Subcutaneous abdominal adipose tissue (tissue), 5 donors: ENCODE data around the gene MYT1.

Source experiments
- H3K27ac ChIP-seq: one replicate; pipeline ENCODE4 v1.7.0; 2013; ENCODE audit warnings: low read depth, mild to moderate bottlenecking, inconsistent platforms, low read length, moderate library complexity
- H3K27me3 ChIP-seq, 5 donors: one replicate each; pipeline ENCODE4 v1.7.0; 2013; ENCODE audit warnings: low read length in 5 of 5, inconsistent platforms in 1 of 5; ENCODE audit not compliant: control insufficient read depth in 5 of 5, insufficient read depth in 4 of 5
- H3K36me3 ChIP-seq, 5 donors: one replicate each; pipeline ENCODE4 v1.7.0; 2013; ENCODE audit warnings: low read length in 5 of 5; ENCODE audit not compliant: control insufficient read depth in 5 of 5, insufficient read depth in 5 of 5
- H3K4me1 ChIP-seq, 5 donors: one replicate each; pipeline ENCODE4 v1.7.0; 2013; ENCODE audit warnings: low read length in 5 of 5, mild to moderate bottlenecking in 3 of 5, moderate library complexity in 1 of 5; ENCODE audit not compliant: control insufficient read depth in 5 of 5, insufficient read depth in 5 of 5
- H3K4me3 ChIP-seq, 5 donors: one replicate each; pipeline ENCODE4 v1.7.0; 2013; ENCODE audit warnings: low read length in 5 of 5, low read depth in 1 of 5
- H3K9ac ChIP-seq, 5 donors: one replicate each; pipeline ENCODE4 v1.7.0; 2013; ENCODE audit warnings: low read length in 5 of 5, mild to moderate bottlenecking in 4 of 5, moderate library complexity in 3 of 5
- H3K9me3 ChIP-seq, 5 donors: one replicate each; pipeline ENCODE4 v1.7.0; 2013; ENCODE audit warnings: low read length in 5 of 5; ENCODE audit not compliant: control insufficient read depth in 5 of 5
- donor health status: healthy.
- donor health status: healthy.
- donor health status: healthy.
- donor health status: healthy.
- donor health status: healthy.

Gene MYT1

DNA sequence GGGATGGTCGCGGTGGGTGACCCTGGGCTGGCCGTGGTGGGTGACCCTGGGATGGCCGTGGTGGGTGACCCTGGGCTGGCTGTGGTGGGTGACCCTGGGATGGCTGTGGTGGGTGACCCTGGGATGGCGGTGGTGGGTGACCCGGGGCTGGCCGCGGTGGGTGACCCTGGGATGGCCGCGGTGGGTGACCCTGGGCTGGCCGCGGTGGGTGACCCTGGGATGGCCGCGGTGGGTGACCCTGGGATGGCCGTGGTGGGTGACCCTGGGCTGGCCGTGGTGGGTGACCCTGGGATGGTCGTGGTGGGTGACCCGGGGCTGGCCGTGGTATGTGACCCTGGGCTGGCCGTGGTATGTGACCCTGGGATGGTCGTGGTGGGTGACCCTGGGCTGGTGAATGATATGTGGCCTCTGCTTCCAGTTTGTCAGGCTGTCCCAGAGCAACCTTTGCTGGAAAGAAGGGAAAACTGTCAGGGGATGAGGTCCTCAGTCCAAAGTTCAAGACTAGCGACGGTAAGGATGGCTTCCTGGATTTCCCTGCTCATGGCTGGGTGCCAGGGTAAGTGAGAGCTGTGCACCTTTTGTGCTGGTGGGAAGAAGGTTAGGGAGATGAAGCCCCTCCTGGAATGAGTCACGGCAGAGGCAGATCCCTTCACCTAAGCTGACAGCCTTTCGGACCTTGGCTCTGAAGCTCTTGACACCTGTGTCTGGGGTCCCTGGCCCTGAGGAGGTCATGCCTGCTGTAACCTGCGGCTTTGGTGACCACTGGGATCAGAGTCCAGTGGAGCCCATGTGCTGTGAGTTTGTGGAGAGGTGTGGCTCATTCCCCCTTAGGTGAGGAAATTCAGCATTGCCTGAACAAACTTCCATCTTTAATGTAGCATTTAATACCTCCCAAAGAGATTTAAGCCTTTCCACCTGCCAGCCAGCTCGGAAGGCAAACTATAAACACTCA, 72.2 kb downstream of the MYT1 start:
- Histone ChIP-seq H3K4me1 (peaks cover 0 to 12% (median 7%) of the 10 kb centered on the region in 5 donors), H3K36me3 (no peaks in the 10 kb centered on the region), H3K4me3 (no peak overlapping the region), H3K27ac (no peak overlapping the region), H3K9ac (no peak overlapping the region), H3K27me3 (no peaks in the 10 kb centered on the region), H3K9me3 (no peaks in the 10 kb centered on the region)

DNA sequence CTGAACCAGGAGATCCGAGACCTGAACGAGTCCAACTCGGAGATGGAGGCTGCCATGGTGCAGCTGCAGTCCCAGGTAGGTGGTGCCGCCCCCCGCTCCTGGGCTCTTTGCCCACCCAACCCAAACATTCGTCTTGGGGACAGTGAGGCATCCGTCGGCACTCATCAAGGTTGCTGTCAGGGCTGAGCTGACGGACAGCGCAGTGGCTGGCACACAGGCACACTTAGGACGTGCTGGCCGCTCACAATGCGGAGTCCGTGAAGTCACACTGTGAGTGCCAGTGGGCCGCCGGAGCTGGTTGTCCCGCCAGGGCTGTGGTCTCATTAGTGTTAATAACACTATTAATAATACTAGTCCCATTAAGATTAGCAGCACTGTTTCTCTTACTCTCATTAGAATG, 73.1 kb downstream of the MYT1 start:
- Histone ChIP-seq H3K27me3 (no peaks in the 10 kb centered on the region), H3K9ac (no peak overlapping the region), H3K4me3 (no peak overlapping the region), H3K9me3 (no peaks in the 10 kb centered on the region), H3K4me1 (peaks cover 0 to 12% (median 7%) of the 10 kb centered on the region in 5 donors), H3K36me3 (no peaks in the 10 kb centered on the region), H3K27ac (no peak overlapping the region)

GRCh38 chr20:64238115-64238825, 74.0 kb downstream of the MYT1 start:
- Histone ChIP-seq H3K27ac (no peak overlapping the region), H3K9me3 (no peaks in the 10 kb centered on the region), H3K36me3 (no peaks in the 10 kb centered on the region), H3K4me3 (no peak overlapping the region), H3K9ac (no peak overlapping the region), H3K4me1 (peaks cover 0 to 9% (median 4%) of the 10 kb centered on the region in 5 donors), H3K27me3 (no peaks in the 10 kb centered on the region)

DNA sequence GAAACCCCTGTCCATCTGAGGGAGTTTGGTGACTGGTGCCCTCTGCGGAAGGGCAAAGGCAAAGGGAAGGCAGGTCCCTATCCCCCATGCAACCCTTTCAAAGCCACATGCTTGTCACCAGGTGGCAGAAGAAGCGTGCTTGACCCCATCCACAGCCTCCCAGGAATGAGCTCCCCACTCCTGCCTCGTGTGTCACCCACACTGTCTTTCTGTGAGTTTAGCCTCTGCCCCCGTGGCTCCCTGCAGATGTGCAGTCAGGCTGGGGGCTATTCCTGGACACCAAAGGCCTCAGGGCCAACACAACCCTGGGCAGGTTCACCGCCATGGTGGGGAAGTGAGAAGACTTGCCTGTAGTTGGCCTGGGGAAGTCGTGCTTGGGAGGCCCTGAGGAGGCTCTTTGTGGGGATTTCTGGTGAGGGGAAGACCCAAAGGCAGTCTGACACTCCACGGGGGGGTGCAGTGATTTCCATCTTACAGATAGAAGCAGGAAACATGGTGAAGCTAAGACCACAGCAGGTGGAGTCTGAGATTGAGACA, 74.7 kb downstream of the MYT1 start:
- no peak overlapping the region for H3K9ac ChIP-seq

GRCh38 chr20:64239449-64240242, 75.4 kb downstream of the MYT1 start:
- Histone ChIP-seq H3K9ac (no peak overlapping the region), H3K9me3 (no peaks in the 10 kb centered on the region), H3K27me3 (no peaks in the 10 kb centered on the region), H3K4me3 (no peak overlapping the region), H3K4me1 (no peaks in the 10 kb centered on the region), H3K36me3 (no peaks in the 10 kb centered on the region), H3K27ac (no peak overlapping the region)

More for the DNA sequence above, 74.7 kb downstream of the MYT1 start:
- no peak overlapping the region for H3K4me3 ChIP-seq
- no peak overlapping the region for H3K27ac ChIP-seq
- H3K4me1 ChIP-seq, result peaks cover 0 to 4% (median 0%) of the 10 kb centered on the region in 5 donors
- H3K9me3 ChIP-seq, result no peaks in the 10 kb centered on the region
- H3K36me3 ChIP-seq, result no peaks in the 10 kb centered on the region
- no peaks in the 10 kb centered on the region for H3K27me3 ChIP-seq

DNA sequence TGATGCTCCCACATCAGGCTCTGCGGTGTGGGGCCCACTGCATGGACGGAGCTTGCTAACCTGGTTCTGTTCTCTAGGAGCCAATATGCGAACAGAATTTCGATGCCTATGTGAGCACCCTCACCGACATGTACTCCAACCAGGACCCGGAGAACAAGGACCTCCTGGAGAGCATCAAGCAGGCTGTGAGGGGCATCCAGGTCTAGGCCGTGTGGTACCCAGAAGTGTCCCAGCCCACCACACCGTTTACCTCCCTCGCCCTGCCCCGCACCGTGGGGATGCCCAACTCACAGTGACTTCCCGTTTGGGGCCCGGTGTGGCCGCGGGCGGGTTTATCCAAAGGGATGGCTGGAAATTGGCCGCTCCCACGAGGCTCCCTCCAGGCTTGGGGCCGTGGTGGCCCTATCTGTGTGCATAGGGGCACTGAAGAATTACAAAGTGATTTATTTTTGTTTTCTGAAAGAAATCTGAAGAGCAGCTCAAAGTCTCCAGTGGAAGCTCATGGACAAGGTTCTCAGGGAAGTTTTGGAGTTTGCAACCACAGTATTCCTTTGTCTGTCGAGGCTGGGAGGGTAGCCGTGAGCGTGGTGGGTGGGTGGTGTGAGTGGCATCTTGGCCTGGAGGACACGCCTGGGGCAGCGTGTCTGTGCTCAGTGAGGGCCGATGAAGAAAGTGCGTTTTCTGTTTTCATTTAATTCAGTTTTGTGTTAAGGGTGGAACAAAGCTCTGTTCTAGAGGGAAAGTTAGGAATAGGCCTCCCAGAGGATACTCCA, 76.2 kb downstream of the MYT1 start:
- peaks cover 0 to 6% (median 5%) of the 10 kb centered on the region in 5 donors for H3K27me3 ChIP-seq
- no peaks in the 10 kb centered on the region for H3K9me3 ChIP-seq
- no peaks in the 10 kb centered on the region for H3K36me3 ChIP-seq
- H3K9ac ChIP-seq, result no peak overlapping the region
- H3K4me3 ChIP-seq, result no peak overlapping the region
- no peaks in the 10 kb centered on the region for H3K4me1 ChIP-seq
- no peak overlapping the region for H3K27ac ChIP-seq

GRCh38 chr20:64241061-64241460, 76.8 kb downstream of the MYT1 start:
- Histone ChIP-seq H3K27ac (no peak overlapping the region), H3K27me3 (peaks cover under 1 to 10% (median 7%) of the 10 kb centered on the region in 5 donors), H3K4me3 (no peak overlapping the region), H3K4me1 (no peaks in the 10 kb centered on the region), H3K36me3 (no peaks in the 10 kb centered on the region), H3K9ac (no peak overlapping the region), H3K9me3 (no peaks in the 10 kb centered on the region)

GRCh38 chr20:64242003-64242796, 77.9 kb downstream of the MYT1 start:
- Histone ChIP-seq H3K4me1 (no peaks in the 10 kb centered on the region), H3K36me3 (no peaks in the 10 kb centered on the region), H3K4me3 (no peak overlapping the region), H3K27me3 (peaks cover 9 to 17% (median 14%) of the 10 kb centered on the region in 5 donors), H3K9me3 (no peaks in the 10 kb centered on the region), H3K9ac (no peak overlapping the region), H3K27ac (no peak overlapping the region)
